Mesenchymal stem cell (in vitro differentiated cells and primary cell): ENCODE data around the gene PASK.

Experiments used
- DNase-seq: peaks from one replicate; pipeline ENCODE4 v3.0.0-alpha.2; 2013
- H2AFZ ChIP-seq: one replicate; pipeline ENCODE4 v1.6.1; 2013; ENCODE audit warnings: low read depth, mild to moderate bottlenecking, control low read depth, inconsistent platforms, low read length, moderate library complexity
- H2AK5ac ChIP-seq: 2 replicates; pipeline ENCODE4 v1.6.1; 2013; ENCODE audit warnings: low read length, moderate library complexity, mild to moderate bottlenecking, inconsistent platforms; ENCODE audit not compliant: severe bottlenecking
- H2BK120ac ChIP-seq: one replicate; pipeline ENCODE4 v1.6.1; 2013; ENCODE audit warnings: low read depth, mild to moderate bottlenecking, inconsistent platforms, low read length, moderate library complexity
- H2BK12ac ChIP-seq, 2 experiments: one replicate each; pipeline ENCODE4 v1.6.1; 2013; ENCODE audit warnings: inconsistent platforms in 2 of 2, low read length in 2 of 2, mild to moderate bottlenecking in 2 of 2, moderate library complexity in 2 of 2, control low read depth in 1 of 2
- H2BK15ac ChIP-seq: one replicate; pipeline ENCODE4 v1.6.1; 2013; ENCODE audit warnings: mild to moderate bottlenecking, low read depth, inconsistent platforms; ENCODE audit not compliant: poor library complexity, severe bottlenecking
- H2BK5ac ChIP-seq: 2 replicates; pipeline ENCODE4 v1.6.1; 2013; ENCODE audit warnings: low read depth, mild to moderate bottlenecking, low read length, control low read depth, inconsistent platforms; ENCODE audit not compliant: poor library complexity, severe bottlenecking
- H3K14ac ChIP-seq, 2 experiments: one replicate each; pipeline ENCODE4 v1.6.1; 2013; ENCODE audit warnings: inconsistent platforms in 2 of 2, low read length in 2 of 2, control low read depth in 1 of 2, mild to moderate bottlenecking in 1 of 2, moderate library complexity in 1 of 2
- H3K18ac ChIP-seq, 2 experiments: one replicate each; pipeline ENCODE4 v1.6.1; 2013; ENCODE audit warnings: inconsistent platforms in 2 of 2, low read length in 2 of 2, control low read depth in 1 of 2, low read depth in 1 of 2, mild to moderate bottlenecking in 1 of 2
- H3K23ac ChIP-seq, 2 experiments: one replicate each; pipeline ENCODE4 v1.6.1; 2013; ENCODE audit warnings: inconsistent platforms in 2 of 2, low read length in 2 of 2, mild to moderate bottlenecking in 2 of 2, moderate library complexity in 2 of 2, control low read depth in 1 of 2
- H3K27ac ChIP-seq: 2 replicates; pipeline ENCODE4 v1.5.1; 2013; ENCODE audit warnings: mild to moderate bottlenecking, moderate library complexity, low read length, control low read depth, inconsistent platforms; ENCODE audit not compliant: poor library complexity, severe bottlenecking
- H3K27me3 ChIP-seq, 2 experiments: 2 replicates each; pipeline versions ENCODE4 v1.6.1 to v1.7.0; 2013; ENCODE audit warnings: low read length in 2 of 2, mild to moderate bottlenecking in 2 of 2, moderate library complexity in 2 of 2, control low read depth in 1 of 2, inconsistent platforms in 1 of 2; ENCODE audit not compliant: control insufficient read depth in 1 of 2, insufficient read depth in 1 of 2
- H3K36me3 ChIP-seq, 2 experiments: 2 replicates each; pipeline versions ENCODE4 v1.6.1 to v1.7.0; 2013; ENCODE audit warnings: low read length in 2 of 2, control low read depth in 1 of 2, inconsistent platforms in 1 of 2, low read depth in 1 of 2, mild to moderate bottlenecking in 1 of 2; ENCODE audit not compliant: insufficient read depth in 2 of 2, control insufficient read depth in 1 of 2
- H3K4ac ChIP-seq, 2 experiments: one replicate each; pipeline ENCODE4 v1.6.1; 2013; ENCODE audit warnings: inconsistent platforms in 2 of 2, low read length in 2 of 2, mild to moderate bottlenecking in 2 of 2, moderate library complexity in 2 of 2, control low read depth in 1 of 2, low read depth in 1 of 2
- H3K4me1 ChIP-seq: 2 replicates; pipeline ENCODE4 v1.6.1; 2013; ENCODE audit warnings: low read depth, low read length, control low read depth; ENCODE audit not compliant: control insufficient read depth, insufficient read depth
- H3K4me2 ChIP-seq: 2 replicates; pipeline ENCODE4 v1.6.1; 2013; ENCODE audit warnings: low read length, mild to moderate bottlenecking, inconsistent platforms; ENCODE audit not compliant: poor library complexity, severe bottlenecking
- H3K4me3 ChIP-seq, 2 experiments: 2 replicates each; pipeline versions ENCODE4 v1.5.1 to v1.7.0; 2013; ENCODE audit warnings: low read length in 2 of 2, mild to moderate bottlenecking in 2 of 2, control low read depth in 1 of 2, low read depth in 1 of 2; ENCODE audit not compliant: insufficient read depth in 1 of 2
- H3K79me1 ChIP-seq: replicated peaks from 2 replicates; pipeline ENCODE4 v1.6.1; 2013; ENCODE audit warnings: mild to moderate bottlenecking, control low read depth, low read length, inconsistent platforms; ENCODE audit not compliant: poor library complexity, severe bottlenecking
- H3K9ac ChIP-seq: 2 replicates; pipeline ENCODE4 v1.7.0; 2013; ENCODE audit warnings: mild to moderate bottlenecking, low read length, moderate library complexity
- H3K9me3 ChIP-seq: 2 replicates; pipeline ENCODE4 v1.7.0; 2013; ENCODE audit warnings: mild to moderate bottlenecking, low read length; ENCODE audit not compliant: control insufficient read depth
- H4K8ac ChIP-seq: one replicate; pipeline ENCODE4 v1.6.1; 2013; ENCODE audit warnings: inconsistent platforms, mild to moderate bottlenecking, low read length, moderate library complexity
- H4K91ac ChIP-seq: one replicate; pipeline ENCODE4 v1.6.1; 2013; ENCODE audit warnings: mild to moderate bottlenecking, low read length, inconsistent platforms
- WGBS: methylation state at CpG from one replicate; pipeline ENCODE4 v1.1.7; 2013; ENCODE audit warnings: mixed read lengths; 5-methylcytosine and 5-hydroxymethylcytosine counted together

Gene PASK

DNA sequence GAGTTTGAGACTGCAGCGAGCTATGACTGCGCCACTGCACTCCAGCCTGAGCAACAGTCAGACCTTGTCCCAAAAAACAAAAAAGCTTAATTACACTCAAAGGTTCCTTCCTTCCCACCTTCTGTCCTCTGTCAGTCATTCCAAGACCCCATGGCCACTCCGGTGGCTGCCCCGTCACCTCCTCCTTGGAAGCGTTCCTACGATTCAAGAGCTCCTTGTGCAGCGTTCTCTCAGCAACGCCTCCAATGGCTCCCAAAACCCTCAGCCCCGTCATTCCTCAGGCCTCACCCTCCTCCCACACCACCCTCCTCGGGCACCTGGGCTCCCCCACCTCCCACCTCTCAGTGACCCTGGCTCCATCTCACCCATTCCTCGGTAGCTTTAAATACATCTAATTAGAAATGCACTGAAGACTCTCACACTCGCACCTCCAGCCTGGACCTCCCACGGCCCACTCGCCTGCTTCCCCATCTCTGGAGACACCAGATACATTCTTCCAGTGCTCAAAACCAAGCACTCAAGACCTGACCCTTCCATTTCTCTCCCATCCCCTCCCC lies 8.0 kb downstream of the PASK start:
- H2AFZ ChIP-seq: no peak overlapping the region
- H3K4me1 ChIP-seq: no peaks in the 10 kb centered on the region
- H3K9me3 ChIP-seq: no peaks in the 10 kb centered on the region
- no peak overlapping the region for H3K14ac ChIP-seq
- no peak overlapping the region for H3K27ac ChIP-seq
- H3K4ac ChIP-seq: no peak overlapping the region
- H3K27me3 ChIP-seq: no peaks in the 10 kb centered on the region
- H3K9ac ChIP-seq: no peak overlapping the region
- no peak overlapping the region for H4K8ac ChIP-seq
- H2BK15ac ChIP-seq: no peak overlapping the region
- no peak overlapping the region for H3K4me3 ChIP-seq
- H3K36me3 ChIP-seq: peaks cover 17 to 24% of the 10 kb centered on the region in 2 experiments
- no peak overlapping the region for H3K18ac ChIP-seq
- H2AK5ac ChIP-seq: no peak overlapping the region
- 95% methylated on average over 14 of the region's 14 CpGs for WGBS
- no peak overlapping the region for H2BK120ac ChIP-seq
- no peak overlapping the region for H2BK5ac ChIP-seq
- H3K79me1 ChIP-seq: peaks cover 7% of the 10 kb centered on the region
- H3K23ac ChIP-seq: no peak overlapping the region
- no peak for DNase-seq
- no peak overlapping the region for H4K91ac ChIP-seq
- H2BK12ac ChIP-seq: no peak overlapping the region
- no peak overlapping the region for H3K4me2 ChIP-seq

DNA sequence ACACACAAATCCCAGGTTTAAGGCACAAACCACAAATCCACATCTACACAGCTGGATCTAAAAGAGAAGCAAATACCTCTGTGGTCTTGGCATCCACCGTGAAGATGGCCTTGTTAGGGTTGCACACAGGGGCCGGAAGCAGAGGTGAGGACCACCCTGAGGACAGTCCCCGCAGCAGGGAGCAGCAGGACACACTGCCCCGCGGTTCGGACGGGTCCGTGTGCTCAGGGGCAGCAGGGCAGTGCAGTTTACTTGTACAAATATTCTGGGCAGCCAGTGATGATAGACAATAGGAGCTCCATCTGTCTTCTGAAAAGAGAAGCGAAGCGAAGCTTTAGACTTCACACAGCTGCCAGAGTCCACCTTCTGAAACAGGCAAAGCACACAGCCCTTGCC lies 8.8 kb downstream of the PASK start:
- no peak overlapping the region for H2BK12ac ChIP-seq
- peaks cover 20 to 28% of the 10 kb centered on the region in 2 experiments for H3K36me3 ChIP-seq
- no peak overlapping the region for H3K14ac ChIP-seq
- H2AK5ac ChIP-seq: no peak overlapping the region
- no peaks in the 10 kb centered on the region for H3K4me1 ChIP-seq
- WGBS: 96% methylated on average over 10 of the region's 10 CpGs
- H3K9me3 ChIP-seq: no peaks in the 10 kb centered on the region
- H3K27me3 ChIP-seq: no peaks in the 10 kb centered on the region
- H3K79me1 ChIP-seq: peaks cover 7% of the 10 kb centered on the region
- H4K91ac ChIP-seq: no peak overlapping the region
- H3K18ac ChIP-seq: no peak overlapping the region
- H3K27ac ChIP-seq: no peak overlapping the region
- no peak overlapping the region for H2AFZ ChIP-seq
- H4K8ac ChIP-seq: no peak overlapping the region
- no peak overlapping the region for H3K4me3 ChIP-seq
- H3K9ac ChIP-seq: no peak overlapping the region
- no peak overlapping the region for H2BK5ac ChIP-seq
- H3K4ac ChIP-seq: no peak overlapping the region
- no peak for DNase-seq
- no peak overlapping the region for H3K23ac ChIP-seq
- no peak overlapping the region for H3K4me2 ChIP-seq
- no peak overlapping the region for H2BK120ac ChIP-seq
- H2BK15ac ChIP-seq: no peak overlapping the region

- Histone ChIP-seq H3K9me3 (no peaks in the 10 kb centered on the region), H2AFZ (no peak overlapping the region), H3K18ac (no peak overlapping the region), H2BK12ac (no peak overlapping the region), H3K4me3 (no peak overlapping the region), H2BK5ac (no peak overlapping the region), H3K27me3 (no peaks in the 10 kb centered on the region), H4K91ac (no peak overlapping the region), H3K4ac (no peak overlapping the region), H3K36me3 (peaks cover 22 to 31% of the 10 kb centered on the region in 2 experiments), H2BK120ac (no peak overlapping the region), H4K8ac (no peak overlapping the region), H3K4me1 (no peaks in the 10 kb centered on the region), H3K79me1 (peaks cover 7% of the 10 kb centered on the region), H2AK5ac (no peak overlapping the region), H3K27ac (no peak overlapping the region), H3K23ac (no peak overlapping the region), H3K4me2 (no peak overlapping the region), H2BK15ac (no peak overlapping the region), H3K9ac (no peak overlapping the region), H3K14ac (no peak overlapping the region)
- DNase-seq: no peak
- 95% methylated on average over 24 of the region's 24 CpGs for WGBS
Measured at GRCh38 chr2:241139531-241140444, 9.5 kb downstream of the PASK start.

DNA sequence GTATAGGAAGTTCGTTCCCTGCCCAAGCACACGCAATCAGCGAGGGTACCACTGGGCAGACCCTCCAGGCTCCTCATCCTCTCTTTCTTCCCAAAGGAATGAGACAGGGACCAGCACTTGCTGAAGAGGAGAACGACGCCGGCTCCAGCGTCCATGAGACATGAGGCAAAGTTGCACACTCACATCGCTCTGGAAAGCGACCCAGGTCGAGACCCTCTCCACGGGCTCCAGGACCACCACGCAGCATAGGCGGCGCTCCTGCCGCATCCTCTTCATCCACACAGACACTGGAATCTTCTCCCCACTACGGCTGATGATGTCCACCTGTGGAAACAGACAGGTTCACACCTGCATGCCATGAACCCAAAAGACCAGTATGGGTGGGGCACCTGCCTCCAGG lies 10.8 kb downstream of the PASK start:
- no peak overlapping the region for H3K23ac ChIP-seq
- H3K14ac ChIP-seq: no peak overlapping the region
- no peak overlapping the region for H2BK120ac ChIP-seq
- whole genome bisulfite sequencing: 96% methylated on average over 16 of the region's 16 CpGs
- peaks cover 24 to 35% of the 10 kb centered on the region in 2 experiments for H3K36me3 ChIP-seq
- H3K9ac ChIP-seq: no peak overlapping the region
- no peak overlapping the region for H2BK5ac ChIP-seq
- H3K4me2 ChIP-seq: no peak overlapping the region
- peaks cover 2% of the 10 kb centered on the region for H3K79me1 ChIP-seq
- H3K18ac ChIP-seq: no peak overlapping the region
- no peak overlapping the region for H2BK15ac ChIP-seq
- no peak overlapping the region for H3K4ac ChIP-seq
- H3K27ac ChIP-seq: no peak overlapping the region
- H3K4me1 ChIP-seq: no peaks in the 10 kb centered on the region
- H3K4me3 ChIP-seq: no peak overlapping the region
- no peaks in the 10 kb centered on the region for H3K9me3 ChIP-seq
- no peak for DNase-seq
- no peak overlapping the region for H2AK5ac ChIP-seq
- no peak overlapping the region for H4K8ac ChIP-seq
- no peak overlapping the region for H2BK12ac ChIP-seq
- no peak overlapping the region for H4K91ac ChIP-seq
- H3K27me3 ChIP-seq: no peaks in the 10 kb centered on the region
- no peak overlapping the region for H2AFZ ChIP-seq
